ENCODE results near the gene CXorf65.
A peak's percentile ranks its signal among the peaks of the same experiment; 100 is the strongest.

Gene CXorf65

GRCh38 chrX:71105628-71106027 lies 912 bp downstream of the CXorf65 start:
- DNase-seq, result no peak

GRCh38 chrX:71103110-71103983 lies 3.2 kb downstream of the CXorf65 start:
- DNase-seq, result no peak

- DNase-seq, result no peak
Measured at GRCh38 chrX:71102292-71102691, 4.2 kb downstream of the CXorf65 start.

- DNase-seq, result no peak
Measured at GRCh38 chrX:71100581-71101505, 5.7 kb downstream of the CXorf65 start.

- DNase-seq, result no peak
Measured at GRCh38 chrX:71099736-71100135, 6.8 kb downstream of the CXorf65 start.

- DNase-seq, result no peak
Measured at GRCh38 chrX:71098951-71099506, 7.5 kb downstream of the CXorf65 start.

GRCh38 chrX:71098302-71098701 lies 8.2 kb downstream of the CXorf65 start:
- DNase-seq, result no peak

GRCh38 chrX:71096760-71097032 lies 9.8 kb downstream of the CXorf65 start:
- DNase-seq, result no peak

- peak; percentile 72 for DNase-seq
Measured at GRCh38 chrX:71095981-71096759, 10.4 kb downstream of the CXorf65 start.

- peak; percentile 91 for DNase-seq
Measured at GRCh38 chrX:71095555-71095980, 11.0 kb downstream of the CXorf65 start, which contains the start of gene FOXO4. Gene FOXO4 (plus strand): TSS chrX:71095851. CDS start chrX:71096529, 678 bp downstream.

GRCh38 chrX:71095033-71095432 lies 11.5 kb downstream of the CXorf65 start:
- DNase-seq, result no peak

- DNase-seq, result no peak
Measured at GRCh38 chrX:71091263-71091662, 15.3 kb downstream of the CXorf65 start.

GRCh38 chrX:71085900-71086299 lies 20.6 kb downstream of the CXorf65 start:
- no peak for DNase-seq

GRCh38 chrX:71082822-71083221 lies 23.7 kb downstream of the CXorf65 start:
- DNase-seq, result no peak

- DNase-seq, result no peak
Measured at GRCh38 chrX:71082124-71082647, 24.4 kb downstream of the CXorf65 start.

GRCh38 chrX:71081330-71082123 lies 25.0 kb downstream of the CXorf65 start:
- no peak for DNase-seq

- no peak for DNase-seq
Measured at GRCh38 chrX:71070531-71070930, 36.0 kb downstream of the CXorf65 start.

GRCh38 chrX:71068044-71068918 lies 38.3 kb downstream of the CXorf65 start, which contains the start of gene SNX12:
Gene SNX12 (minus strand): TSS chrX:71068334. CDS start chrX:71068306, 28 bp downstream.
- DNase-seq, result peak; percentile 96

- no peak for DNase-seq
Measured at GRCh38 chrX:71067712-71068043, 38.9 kb downstream of the CXorf65 start.

GRCh38 chrX:71067089-71067488 lies 39.5 kb downstream of the CXorf65 start:
- no peak for DNase-seq

- DNase-seq, result no peak
Measured at GRCh38 chrX:71060127-71060526, 46.4 kb downstream of the CXorf65 start.
